GM19023 (cell line): ENCODE results near the gene LUZP1.

Source experiments
- ATAC-seq: cut with Tn5 transposase; IDR thresholded peaks from one replicate; pipeline ENCODE4 v1.9.1; 2021; ENCODE audit warnings: mild to moderate bottlenecking, moderate library complexity; ENCODE audit not compliant: unreplicated experiment

The LUZP1 gene

GRCh38 chr1:23118407-23118806 lies 50.2 kb downstream of the LUZP1 start:
- ATAC-seq = no peak

DNA sequence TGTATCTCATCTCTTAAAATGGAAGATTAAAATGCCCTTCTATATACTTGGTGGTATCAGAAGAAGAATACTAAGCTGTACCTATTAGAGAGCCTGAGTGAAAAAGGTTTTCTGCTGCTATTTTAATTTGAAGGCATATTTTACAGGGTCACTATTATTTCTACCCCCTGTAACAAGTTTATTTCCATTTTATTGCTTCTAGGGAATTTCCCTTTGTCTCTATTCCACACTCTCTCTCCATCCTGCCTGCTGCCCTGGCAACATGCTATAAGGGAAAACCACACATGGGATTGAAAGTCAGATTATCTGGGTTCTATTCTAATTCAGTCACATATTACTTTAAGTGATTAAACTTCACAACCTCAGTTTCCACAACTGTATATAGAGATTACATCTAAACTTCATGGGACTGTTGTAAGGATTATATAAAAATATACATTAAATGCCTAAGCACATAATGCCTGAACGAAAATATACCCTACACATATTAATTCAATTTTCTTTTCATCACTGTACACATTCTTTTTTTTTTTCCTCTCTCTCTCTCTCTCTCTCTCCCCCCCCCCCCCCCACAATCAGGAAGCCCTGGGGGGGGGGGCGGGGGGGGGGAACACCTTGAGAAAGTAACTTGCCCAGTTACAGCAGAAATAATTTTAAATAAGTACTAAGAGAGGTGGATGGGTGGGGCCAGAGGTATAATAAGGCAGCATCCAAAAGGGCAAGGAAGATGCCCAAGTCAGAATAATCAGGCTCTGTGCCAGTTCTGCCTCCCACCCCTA lies 51.5 kb downstream of the LUZP1 start:
- ATAC-seq = no peak

- ATAC-seq = no peak
Observed at GRCh38 chr1:23116216-23116836, 52.3 kb downstream of the LUZP1 start.

DNA sequence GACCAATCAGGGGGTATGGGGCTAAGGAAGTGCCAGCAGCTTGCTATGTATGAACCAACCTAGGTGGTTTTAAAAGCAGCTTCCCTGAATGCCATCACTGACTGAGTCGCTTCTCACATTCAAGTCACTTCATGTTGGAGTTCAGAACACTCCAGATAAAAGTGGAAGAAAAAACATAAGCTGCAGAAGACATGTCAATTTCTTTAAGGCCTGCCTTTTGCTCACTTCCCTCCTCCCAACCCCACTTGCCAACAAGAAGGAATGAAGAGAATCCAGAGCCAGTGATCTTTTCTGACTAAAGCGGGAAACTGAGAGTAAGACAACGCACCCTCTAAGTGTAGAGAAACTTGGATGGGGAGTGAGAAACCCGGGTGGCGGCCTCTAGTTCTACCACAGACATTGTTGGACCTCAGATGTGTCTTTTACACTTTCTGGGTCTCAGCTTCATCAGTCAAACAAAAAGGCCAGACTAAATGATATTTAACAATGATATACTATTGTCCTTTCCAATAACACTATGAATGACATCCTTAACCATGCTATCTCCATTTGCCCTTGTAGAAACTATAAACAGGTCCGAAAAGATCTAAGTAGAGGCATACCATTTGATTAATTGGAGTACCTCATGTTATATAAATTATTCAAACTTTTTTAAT lies 54.1 kb downstream of the LUZP1 start:
- no peak for ATAC-seq

DNA sequence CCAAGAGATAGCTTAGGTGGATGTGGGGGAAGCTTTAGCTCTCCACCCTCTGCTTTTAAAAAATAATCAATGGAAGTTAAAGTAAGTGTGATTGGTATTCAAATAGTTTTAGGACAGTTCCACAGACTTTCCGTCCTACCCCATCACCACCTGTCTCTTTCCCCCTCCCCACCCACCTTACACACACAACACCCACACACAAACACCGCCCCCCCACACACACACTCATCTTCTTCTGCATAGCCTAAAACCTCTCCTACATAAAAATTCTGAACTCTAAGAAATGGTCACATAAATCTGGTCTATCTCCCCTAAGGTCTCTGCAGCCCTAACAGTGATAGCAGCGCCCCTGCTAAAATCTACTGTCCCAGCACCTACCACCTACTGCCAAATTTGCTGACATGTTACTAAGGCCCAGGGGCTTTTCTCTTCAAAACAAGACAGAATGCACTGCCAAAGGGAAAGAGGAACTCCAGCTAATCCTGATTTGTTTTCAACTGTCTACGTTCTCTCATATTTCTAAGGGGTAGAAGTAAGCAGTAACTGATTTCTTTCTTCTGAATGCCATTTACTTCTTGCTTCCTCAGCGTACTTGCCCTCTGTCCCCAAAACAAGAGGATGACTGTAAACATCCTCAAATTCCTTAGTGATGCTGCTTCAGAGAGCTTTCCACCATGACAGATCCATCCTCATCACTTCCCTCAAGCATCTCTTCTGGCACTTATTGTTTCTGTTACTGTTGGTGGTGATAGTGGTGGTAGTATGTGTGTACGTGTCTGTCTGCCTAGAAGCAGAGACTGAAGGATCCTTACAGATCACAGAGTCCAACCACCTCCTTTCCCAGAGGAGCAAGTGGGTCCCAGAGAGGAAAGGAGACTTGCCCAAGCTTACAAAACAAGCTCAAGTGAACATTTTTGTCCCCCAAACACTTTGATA lies 56.8 kb downstream of the LUZP1 start:
- ATAC-seq = no peak

DNA sequence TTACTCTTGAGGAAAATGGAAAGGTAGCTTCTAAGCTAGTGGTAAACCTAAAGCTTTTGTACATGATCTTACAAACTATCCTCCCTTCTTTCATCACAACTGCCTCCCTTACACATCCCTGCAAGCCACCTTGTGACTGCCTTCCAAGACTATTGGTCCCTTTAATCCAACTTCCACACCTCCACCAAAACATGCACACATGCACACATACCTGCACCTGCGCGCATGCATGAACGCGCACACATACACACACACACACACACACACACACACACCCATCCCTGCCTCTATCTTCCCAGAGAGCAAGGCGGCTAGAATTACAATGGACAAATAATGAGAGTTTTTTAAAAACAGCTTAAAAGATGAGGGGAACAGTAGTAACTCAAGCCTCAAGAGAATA lies 58.3 kb downstream of the LUZP1 start:
- no peak for ATAC-seq

GRCh38 chr1:23108918-23109533 lies 59.6 kb downstream of the LUZP1 start:
- no peak for ATAC-seq

DNA sequence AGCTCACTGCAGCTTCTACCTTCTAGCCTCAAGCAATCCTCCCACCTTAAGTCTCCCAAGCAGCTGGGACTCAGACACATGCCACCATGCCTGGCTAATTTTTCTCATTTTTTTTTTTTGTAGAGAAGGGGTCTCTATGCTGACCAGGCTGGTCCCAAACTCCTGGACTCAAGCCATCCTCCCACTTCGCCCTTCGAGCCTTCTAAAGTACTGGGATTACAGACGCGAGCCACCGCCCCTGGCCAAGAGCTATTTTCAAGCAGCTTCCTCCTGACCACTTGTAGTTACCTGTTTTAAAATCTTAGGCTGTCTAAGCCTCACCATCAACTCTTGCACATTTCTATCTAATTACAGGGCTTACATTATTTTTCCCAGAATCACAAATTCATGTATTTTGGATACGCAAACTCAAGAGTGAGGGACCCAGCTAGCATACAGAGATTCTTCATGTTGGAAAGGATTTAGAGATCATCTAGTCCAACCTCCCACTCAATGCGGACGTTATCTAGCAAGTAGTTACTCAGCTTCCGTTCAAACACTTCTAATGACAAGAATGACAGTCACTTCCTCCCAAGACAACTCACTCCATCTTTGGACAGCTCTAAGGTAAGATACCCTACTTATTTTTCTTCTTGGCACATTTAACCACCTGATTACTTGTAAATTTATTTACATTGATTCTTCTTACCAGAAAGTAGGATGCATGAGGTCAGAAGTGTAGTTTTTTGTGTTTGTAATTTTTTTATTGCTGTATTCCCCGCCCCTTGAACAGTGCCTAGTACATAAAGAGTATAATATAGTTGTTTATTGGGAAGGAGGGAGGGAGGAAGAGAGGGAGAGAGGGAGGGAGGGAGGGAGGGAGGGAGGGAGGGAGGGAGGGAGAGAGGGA lies 65.4 kb downstream of the LUZP1 start:
- ATAC-seq = no peak

DNA sequence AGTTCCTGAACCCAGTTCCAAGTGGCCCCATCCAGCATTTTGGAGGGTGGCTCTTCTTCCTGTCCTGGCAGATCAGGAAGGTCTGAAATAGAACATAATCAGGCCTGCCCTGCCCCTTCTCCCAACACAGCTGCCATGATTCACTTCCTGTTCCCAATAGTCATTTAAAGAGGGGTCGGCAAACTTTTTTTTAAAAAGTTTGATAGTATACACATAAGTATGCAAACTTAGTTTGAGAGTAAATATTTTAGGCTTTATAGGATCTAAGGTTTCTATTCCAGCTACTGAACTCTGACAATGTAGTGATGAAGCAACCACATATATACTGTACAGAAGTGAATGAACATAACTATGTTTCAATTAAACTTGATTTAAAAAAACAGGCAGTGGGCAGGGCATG lies 66.4 kb downstream of the LUZP1 start:
- no peak for ATAC-seq

DNA sequence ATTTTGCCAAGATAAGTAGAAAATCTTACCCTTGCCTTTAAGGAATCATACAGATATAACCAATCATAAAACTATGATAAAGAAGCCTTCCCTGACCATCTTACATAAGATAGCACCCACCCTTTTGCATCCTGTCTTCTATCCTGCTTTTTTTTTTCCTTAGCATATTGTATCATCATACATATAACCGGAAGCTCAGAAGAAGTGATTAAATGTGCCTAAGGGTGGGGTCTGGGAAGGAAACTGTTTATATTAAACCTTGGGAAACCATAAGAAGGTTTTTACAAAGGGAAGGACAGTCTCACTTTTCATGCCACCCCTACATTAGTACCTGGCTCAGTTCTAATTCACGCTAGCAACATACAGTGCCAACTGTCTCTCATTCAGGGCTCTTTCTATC lies 66.8 kb downstream of the LUZP1 start:
- ATAC-seq = no peak

GRCh38 chr1:23101101-23101827 lies 67.4 kb downstream of the LUZP1 start:
- ATAC-seq = no peak

GRCh38 chr1:23100074-23100748 lies 68.4 kb downstream of the LUZP1 start:
- ATAC-seq = no peak

- ATAC-seq = no peak
Observed at GRCh38 chr1:23099171-23099536, 69.5 kb downstream of the LUZP1 start.

GRCh38 chr1:23098463-23099170 lies 70.0 kb downstream of the LUZP1 start:
- ATAC-seq = no peak

- ATAC-seq = no peak
Observed at GRCh38 chr1:23097316-23097715, 71.3 kb downstream of the LUZP1 start.

- no peak for ATAC-seq
Observed at GRCh38 chr1:23092447-23092846, 76.2 kb downstream of the LUZP1 start.

DNA sequence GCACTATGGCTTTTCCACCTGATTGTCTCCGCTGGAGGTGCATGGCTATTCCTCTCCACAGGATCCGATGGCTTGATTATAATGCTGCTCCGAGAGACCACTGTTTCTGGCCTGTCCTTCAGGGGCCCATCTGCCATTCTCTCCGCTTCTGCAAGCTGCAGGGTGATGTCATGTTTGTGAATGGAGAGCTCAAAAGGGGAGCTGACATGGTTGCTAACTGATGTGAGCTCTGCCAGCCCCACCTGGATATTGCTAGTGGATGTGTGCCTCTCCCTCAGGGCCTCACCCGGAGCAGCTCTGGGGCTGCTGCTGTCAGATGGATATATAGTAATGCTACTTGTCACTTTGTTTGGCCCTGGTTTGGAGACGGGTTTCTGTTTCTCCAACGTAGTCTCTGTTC lies 77.1 kb downstream of the LUZP1 start:
- ATAC-seq = no peak

DNA sequence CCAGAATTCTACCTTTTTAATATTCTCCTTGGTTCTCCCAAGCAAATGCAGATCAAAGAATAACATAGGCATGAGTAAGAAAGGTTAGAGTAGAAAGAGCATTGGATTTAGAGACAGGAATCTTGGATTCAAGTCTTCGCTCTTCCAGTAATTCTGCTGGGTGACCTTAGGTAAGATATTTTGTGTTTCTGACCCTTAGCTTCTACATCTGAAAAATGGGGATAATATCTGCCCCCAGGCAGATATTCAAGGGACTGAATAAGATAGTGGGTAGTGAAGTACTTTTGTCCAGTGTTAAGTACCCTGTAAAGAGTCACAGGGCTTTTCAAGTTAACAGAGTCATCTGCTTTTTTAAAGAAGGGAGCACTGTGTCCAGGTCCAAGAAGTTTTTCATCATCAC lies 78.6 kb downstream of the LUZP1 start:
- ATAC-seq = no peak
